Endothelial cell of umbilical vein (primary cell): ENCODE results near the gene TRPC4AP.
"Not testable (repeated sequence)": the region's sequence is repeated elsewhere in the genome, so short reads cannot be mapped to it uniquely, and the experiment has no call there.

Source experiments
- EZH2 ChIP-seq: IDR thresholded peaks from 2 replicates; pipeline ENCODE4 v1.6.1; 2012; ENCODE audit warnings: borderline replicate concordance, low read depth, mild to moderate bottlenecking, moderate library complexity, low read length, inconsistent platforms; ENCODE audit not compliant: severe bottlenecking
- FOS ChIP-seq: IDR thresholded peaks from 2 replicates; pipeline ENCODE4 v1.6.1; 2011; ENCODE audit warnings: mild to moderate bottlenecking, low read length, moderate library complexity, borderline replicate concordance; ENCODE audit not compliant: insufficient read depth
- GATA2 ChIP-seq: IDR thresholded peaks from 2 replicates; pipeline ENCODE4 v1.7.0; 2011; ENCODE audit warnings: low read depth, mild to moderate bottlenecking, moderate library complexity, mixed read lengths, low read length; ENCODE audit not compliant: insufficient read length, insufficient read depth
- JUN ChIP-seq: IDR thresholded peaks from 2 replicates; pipeline ENCODE4 v1.6.1; 2011; ENCODE audit warnings: borderline replicate concordance, low read depth; ENCODE audit not compliant: insufficient read length, insufficient read depth
- MYC ChIP-seq: IDR thresholded peaks from one replicate; pipeline ENCODE4 v1.6.1; 2011; ENCODE audit warnings: mild to moderate bottlenecking, low read depth, low read length
- POLR2A ChIP-seq: IDR thresholded peaks from 2 replicates; pipeline ENCODE4 v1.6.1; 2012; ENCODE audit warnings: low read depth, mild to moderate bottlenecking, control low read depth, low read length
- POLR2AphosphoS5 ChIP-seq: IDR thresholded peaks from 2 replicates; pipeline ENCODE4 v1.6.1; 2012; ENCODE audit warnings: low read depth, mild to moderate bottlenecking, control low read depth, low read length, moderate library complexity; ENCODE audit not compliant: insufficient read depth
- TF ChIP-seq, protein P1 (sequence below), 2 donors: IDR thresholded peaks; 1 replicate in 1 of 2; 2 replicates in 1 of 2; pipeline ENCODE4 v1.5.1; 2011; ENCODE audit warnings: low read length in 2 of 2, mild to moderate bottlenecking in 2 of 2, moderate library complexity in 2 of 2, control low read depth in 1 of 2, inconsistent platforms in 1 of 2, low read depth in 1 of 2; ENCODE audit not compliant: insufficient read depth in 1 of 2; ENCODE audit errors: extremely low read depth in 1 of 2
- TF ChIP-seq, protein P2 (sequence below): IDR thresholded peaks from 2 replicates; pipeline ENCODE4 v1.6.1; 2011; ENCODE audit not compliant: insufficient read depth, insufficient read length

DNA sequence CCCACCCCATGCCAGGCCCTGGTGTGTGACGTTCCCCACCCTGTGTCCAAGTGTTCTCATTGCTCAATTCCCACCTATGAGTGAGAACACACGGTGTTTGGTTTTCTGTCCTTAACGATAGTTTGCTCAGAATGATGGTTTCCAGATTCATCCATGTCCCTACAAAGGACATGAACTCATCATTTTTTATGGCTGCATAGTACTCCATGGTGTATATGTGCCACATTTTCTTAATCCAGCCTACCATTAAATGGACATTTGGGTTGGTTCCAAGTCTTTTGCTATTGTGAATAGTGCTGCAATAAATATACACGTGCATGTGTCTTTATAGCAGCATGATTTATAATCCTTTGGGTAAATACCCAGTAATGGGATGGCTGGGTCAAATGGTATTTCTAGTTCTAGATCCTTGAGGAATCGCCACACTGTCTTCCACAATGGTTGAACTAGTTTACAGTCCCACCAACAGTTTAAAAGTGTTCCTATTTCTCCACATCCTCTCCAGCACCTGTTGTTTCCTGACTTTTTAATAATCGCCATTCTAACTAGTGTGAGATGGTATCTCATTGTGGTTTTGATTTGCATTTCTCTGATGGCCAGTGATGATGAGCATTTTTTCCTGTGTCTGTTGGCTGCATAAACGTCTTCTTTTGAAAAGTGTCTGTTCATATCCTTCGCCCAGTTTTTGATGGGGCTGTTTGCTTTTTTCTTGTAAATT lies 21.0 kb downstream of the TRPC4AP start:
- TF ChIP-seq POLR2AphosphoS5, POLR2A, EZH2, FOS, JUN, GATA2, MYC: not testable (repeated sequence)
- TF ChIP-seq, protein P1, sequence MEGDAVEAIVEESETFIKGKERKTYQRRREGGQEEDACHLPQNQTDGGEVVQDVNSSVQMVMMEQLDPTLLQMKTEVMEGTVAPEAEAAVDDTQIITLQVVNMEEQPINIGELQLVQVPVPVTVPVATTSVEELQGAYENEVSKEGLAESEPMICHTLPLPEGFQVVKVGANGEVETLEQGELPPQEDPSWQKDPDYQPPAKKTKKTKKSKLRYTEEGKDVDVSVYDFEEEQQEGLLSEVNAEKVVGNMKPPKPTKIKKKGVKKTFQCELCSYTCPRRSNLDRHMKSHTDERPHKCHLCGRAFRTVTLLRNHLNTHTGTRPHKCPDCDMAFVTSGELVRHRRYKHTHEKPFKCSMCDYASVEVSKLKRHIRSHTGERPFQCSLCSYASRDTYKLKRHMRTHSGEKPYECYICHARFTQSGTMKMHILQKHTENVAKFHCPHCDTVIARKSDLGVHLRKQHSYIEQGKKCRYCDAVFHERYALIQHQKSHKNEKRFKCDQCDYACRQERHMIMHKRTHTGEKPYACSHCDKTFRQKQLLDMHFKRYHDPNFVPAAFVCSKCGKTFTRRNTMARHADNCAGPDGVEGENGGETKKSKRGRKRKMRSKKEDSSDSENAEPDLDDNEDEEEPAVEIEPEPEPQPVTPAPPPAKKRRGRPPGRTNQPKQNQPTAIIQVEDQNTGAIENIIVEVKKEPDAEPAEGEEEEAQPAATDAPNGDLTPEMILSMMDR (IDR thresholded peaks at IDR 0.05; ENCODE audit: extremely low read depth in 1 of 2, insufficient read depth in 1 of 2, low read depth in 1 of 2, low read length in 2 of 2) = not testable (repeated sequence)
- TF ChIP-seq, protein P2, sequence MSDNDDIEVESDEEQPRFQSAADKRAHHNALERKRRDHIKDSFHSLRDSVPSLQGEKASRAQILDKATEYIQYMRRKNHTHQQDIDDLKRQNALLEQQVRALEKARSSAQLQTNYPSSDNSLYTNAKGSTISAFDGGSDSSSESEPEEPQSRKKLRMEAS = not testable (repeated sequence)
